ENCODE data around the gene SUFU. TPM values are rescaled to one million over a fixed set of nuclear protein-coding genes. Genes with fewer than 3 reads are reported as not detected.

SUFU gene
- total and polyA plus RNA-seq, 2 of the 13 experiments (the other 11 are each of a cell fraction or from before 2014, with no cell fraction given), result 2.9 to 5.5 TPM

DNA sequence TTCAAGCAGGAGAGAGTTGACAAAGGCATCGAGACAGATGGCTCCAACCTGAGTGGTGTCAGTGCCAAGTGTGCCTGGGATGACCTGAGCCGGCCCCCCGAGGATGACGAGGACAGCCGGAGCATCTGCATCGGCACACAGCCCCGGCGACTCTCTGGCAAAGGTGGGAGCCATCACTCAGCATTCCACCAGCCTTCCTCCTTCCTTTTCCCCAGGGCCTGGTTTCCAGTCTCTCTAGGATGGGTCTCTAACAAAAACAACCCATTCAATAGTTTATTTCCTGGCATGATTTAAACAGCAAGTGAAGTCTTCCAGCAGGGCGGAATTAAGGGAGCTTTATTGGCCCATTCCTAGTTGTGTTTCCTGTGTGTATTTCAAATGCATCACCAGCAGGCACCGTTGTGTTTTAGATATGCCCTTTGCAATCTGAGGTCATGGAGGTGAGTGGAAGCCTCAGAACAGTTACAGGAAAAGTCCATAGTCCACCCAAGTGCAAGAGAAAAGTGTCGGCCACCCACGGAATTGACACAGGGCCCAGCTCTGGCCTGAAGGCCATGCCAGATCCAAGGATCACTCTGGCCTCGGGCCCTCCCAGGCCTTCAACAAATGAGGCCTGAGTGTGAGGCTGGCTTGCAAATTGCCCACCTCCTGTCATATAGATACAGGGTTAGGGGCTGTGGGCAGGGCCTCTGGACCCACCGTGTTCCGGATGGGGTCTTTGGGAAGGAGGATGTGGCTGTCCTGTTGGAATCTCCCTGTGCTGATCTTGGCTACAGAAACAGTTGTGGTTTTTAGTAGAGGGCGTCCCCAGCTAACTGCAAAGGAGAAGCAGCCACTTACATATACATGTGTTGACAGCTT lies 93.6 kb downstream of the SUFU start (continued):
- TF ChIP-seq, protein P1, sequence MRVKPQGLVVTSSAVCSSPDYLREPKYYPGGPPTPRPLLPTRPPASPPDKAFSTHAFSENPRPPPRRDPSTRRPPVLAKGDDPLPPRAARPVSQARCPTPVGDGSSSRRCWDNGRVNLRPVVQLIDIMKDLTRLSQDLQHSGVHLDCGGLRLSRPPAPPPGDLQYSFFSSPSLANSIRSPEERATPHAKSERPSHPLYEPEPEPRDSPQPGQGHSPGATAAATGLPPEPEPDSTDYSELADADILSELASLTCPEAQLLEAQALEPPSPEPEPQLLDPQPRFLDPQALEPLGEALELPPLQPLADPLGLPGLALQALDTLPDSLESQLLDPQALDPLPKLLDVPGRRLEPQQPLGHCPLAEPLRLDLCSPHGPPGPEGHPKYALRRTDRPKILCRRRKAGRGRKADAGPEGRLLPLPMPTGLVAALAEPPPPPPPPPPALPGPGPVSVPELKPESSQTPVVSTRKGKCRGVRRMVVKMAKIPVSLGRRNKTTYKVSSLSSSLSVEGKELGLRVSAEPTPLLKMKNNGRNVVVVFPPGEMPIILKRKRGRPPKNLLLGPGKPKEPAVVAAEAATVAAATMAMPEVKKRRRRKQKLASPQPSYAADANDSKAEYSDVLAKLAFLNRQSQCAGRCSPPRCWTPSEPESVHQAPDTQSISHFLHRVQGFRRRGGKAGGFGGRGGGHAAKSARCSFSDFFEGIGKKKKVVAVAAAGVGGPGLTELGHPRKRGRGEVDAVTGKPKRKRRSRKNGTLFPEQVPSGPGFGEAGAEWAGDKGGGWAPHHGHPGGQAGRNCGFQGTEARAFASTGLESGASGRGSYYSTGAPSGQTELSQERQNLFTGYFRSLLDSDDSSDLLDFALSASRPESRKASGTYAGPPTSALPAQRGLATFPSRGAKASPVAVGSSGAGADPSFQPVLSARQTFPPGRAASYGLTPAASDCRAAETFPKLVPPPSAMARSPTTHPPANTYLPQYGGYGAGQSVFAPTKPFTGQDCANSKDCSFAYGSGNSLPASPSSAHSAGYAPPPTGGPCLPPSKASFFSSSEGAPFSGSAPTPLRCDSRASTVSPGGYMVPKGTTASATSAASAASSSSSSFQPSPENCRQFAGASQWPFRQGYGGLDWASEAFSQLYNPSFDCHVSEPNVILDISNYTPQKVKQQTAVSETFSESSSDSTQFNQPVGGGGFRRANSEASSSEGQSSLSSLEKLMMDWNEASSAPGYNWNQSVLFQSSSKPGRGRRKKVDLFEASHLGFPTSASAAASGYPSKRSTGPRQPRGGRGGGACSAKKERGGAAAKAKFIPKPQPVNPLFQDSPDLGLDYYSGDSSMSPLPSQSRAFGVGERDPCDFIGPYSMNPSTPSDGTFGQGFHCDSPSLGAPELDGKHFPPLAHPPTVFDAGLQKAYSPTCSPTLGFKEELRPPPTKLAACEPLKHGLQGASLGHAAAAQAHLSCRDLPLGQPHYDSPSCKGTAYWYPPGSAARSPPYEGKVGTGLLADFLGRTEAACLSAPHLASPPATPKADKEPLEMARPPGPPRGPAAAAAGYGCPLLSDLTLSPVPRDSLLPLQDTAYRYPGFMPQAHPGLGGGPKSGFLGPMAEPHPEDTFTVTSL (CRISPR knock-in tag; IDR thresholded peaks at IDR 0.05; ENCODE audit: borderline replicate concordance), result peak; percentile 86; the same call in 1 of the 2 replicates
- TF ChIP-seq, protein P2, sequence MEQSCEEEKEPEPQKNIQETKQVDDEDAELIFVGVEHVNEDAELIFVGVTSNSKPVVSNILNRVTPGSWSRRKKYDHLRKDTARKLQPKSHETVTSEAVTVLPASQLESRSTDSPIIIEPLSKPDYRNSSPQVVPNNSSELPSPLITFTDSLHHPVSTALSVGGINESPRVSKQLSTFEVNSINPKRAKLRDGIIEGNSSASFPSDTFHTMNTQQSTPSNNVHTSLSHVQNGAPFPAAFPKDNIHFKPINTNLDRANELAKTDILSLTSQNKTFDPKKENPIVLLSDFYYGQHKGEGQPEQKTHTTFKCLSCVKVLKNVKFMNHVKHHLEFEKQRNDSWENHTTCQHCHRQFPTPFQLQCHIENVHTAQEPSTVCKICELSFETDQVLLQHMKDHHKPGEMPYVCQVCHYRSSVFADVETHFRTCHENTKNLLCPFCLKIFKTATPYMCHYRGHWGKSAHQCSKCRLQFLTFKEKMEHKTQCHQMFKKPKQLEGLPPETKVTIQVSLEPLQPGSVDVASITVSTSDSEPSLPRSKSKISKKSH (CRISPR knock-in tag; IDR thresholded peaks at IDR 0.05; ENCODE audit: borderline replicate concordance), result no peak
- no peak for TF ChIP-seq RORA (CRISPR knock-in tag; IDR thresholded peaks at IDR 0.05)
- TF ChIP-seq WIZ (CRISPR knock-in tag; IDR thresholded peaks at IDR 0.05), result 0 out of 2 replicates have a peak, but pooled peaks have one; percentile 44
- TF ChIP-seq RNF2 (conservative IDR thresholded peaks at IDR 0.05; ENCODE audit: low read depth), result peak; percentile 57; the same call in 1 of the 2 replicates
- TF ChIP-seq ZNF7 (CRISPR knock-in tag; IDR thresholded peaks at IDR 0.05), result no peak
- 0 out of 2 replicates have a peak, but pooled peaks have one; percentile 51 for TF ChIP-seq HHEX (CRISPR knock-in tag; IDR thresholded peaks at IDR 0.05)
- peak; percentile 90 for TF ChIP-seq FOXA3 (CRISPR knock-in tag; IDR thresholded peaks at IDR 0.05)
- TF ChIP-seq ZNF569 (CRISPR knock-in tag; IDR thresholded peaks at IDR 0.05; ENCODE audit: borderline replicate concordance), result no peak
- TF ChIP-seq ZNF775 (CRISPR knock-in tag; IDR thresholded peaks at IDR 0.05; ENCODE audit: borderline replicate concordance), result no peak
- no peak for TF ChIP-seq PCBP1 (IDR thresholded peaks at IDR 0.05; ENCODE audit: borderline replicate concordance, low read depth, low read length)
- TF ChIP-seq, protein P3, sequence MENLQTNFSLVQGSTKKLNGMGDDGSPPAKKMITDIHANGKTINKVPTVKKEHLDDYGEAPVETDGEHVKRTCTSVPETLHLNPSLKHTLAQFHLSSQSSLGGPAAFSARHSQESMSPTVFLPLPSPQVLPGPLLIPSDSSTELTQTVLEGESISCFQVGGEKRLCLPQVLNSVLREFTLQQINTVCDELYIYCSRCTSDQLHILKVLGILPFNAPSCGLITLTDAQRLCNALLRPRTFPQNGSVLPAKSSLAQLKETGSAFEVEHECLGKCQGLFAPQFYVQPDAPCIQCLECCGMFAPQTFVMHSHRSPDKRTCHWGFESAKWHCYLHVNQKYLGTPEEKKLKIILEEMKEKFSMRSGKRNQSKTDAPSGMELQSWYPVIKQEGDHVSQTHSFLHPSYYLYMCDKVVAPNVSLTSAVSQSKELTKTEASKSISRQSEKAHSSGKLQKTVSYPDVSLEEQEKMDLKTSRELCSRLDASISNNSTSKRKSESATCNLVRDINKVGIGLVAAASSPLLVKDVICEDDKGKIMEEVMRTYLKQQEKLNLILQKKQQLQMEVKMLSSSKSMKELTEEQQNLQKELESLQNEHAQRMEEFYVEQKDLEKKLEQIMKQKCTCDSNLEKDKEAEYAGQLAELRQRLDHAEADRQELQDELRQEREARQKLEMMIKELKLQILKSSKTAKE (CRISPR knock-in tag; IDR thresholded peaks at IDR 0.05; ENCODE audit: borderline replicate concordance), result peak; percentile 47; the same call in 1 of the 2 replicates
- peak; percentile 73 for TF ChIP-seq ARNTL (CRISPR knock-in tag; IDR thresholded peaks at IDR 0.05)
- TF ChIP-seq, protein P4, sequence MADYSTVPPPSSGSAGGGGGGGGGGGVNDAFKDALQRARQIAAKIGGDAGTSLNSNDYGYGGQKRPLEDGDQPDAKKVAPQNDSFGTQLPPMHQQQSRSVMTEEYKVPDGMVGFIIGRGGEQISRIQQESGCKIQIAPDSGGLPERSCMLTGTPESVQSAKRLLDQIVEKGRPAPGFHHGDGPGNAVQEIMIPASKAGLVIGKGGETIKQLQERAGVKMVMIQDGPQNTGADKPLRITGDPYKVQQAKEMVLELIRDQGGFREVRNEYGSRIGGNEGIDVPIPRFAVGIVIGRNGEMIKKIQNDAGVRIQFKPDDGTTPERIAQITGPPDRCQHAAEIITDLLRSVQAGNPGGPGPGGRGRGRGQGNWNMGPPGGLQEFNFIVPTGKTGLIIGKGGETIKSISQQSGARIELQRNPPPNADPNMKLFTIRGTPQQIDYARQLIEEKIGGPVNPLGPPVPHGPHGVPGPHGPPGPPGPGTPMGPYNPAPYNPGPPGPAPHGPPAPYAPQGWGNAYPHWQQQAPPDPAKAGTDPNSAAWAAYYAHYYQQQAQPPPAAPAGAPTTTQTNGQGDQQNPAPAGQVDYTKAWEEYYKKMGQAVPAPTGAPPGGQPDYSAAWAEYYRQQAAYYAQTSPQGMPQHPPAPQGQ (CRISPR knock-in tag; IDR thresholded peaks at IDR 0.05; ENCODE audit: borderline replicate concordance), result no peak
- TF ChIP-seq ZFYVE20 (CRISPR knock-in tag; IDR thresholded peaks at IDR 0.05; ENCODE audit: borderline replicate concordance, low read depth), result no peak
- TF ChIP-seq JARID2 (CRISPR knock-in tag; IDR thresholded peaks at IDR 0.05; ENCODE audit: insufficient replicate concordance), result peak; percentile 51
- TF ChIP-seq ZNF282 (IDR thresholded peaks at IDR 0.05; ENCODE audit: partially characterized antibody), result no peak

Data from HepG2 (cell line).